Common myeloid progenitor, CD34-positive (primary cell): ENCODE measurements around the gene SCGB3A1.
A peak's percentile ranks its signal among the peaks of the same experiment; 100 is the strongest.

ENCODE experiments used
- CTCF ChIA-PET: fragments of 350-600 bp; sonication (Branson Sonifier 250); formaldehyde crosslinking; loops from one replicate; lab custom pipeline; 2021; ENCODE audit warnings: antibody characterized with exemption; lab: Charles Lee
- POLR2A ChIA-PET: fragments of 350-600 bp; sonication (Branson Sonifier 250); formaldehyde crosslinking; loops from one replicate; lab custom pipeline; 2021; ENCODE audit warnings: antibody characterized with exemption; lab: Charles Lee
- DNase-seq, 3 donors: peaks; one replicate each; pipeline versions ENCODE4 v3.0.0 to v3.0.0-alpha.2; 2013
- H3K27ac ChIP-seq, 2 experiments: 1 replicate in 1 of 2; 2 replicates in 1 of 2; pipeline ENCODE4 v1.7.0; 2013; ENCODE audit warnings: inconsistent platforms in 2 of 2, low read length in 2 of 2, mild to moderate bottlenecking in 2 of 2, low read depth in 1 of 2, moderate library complexity in 1 of 2; ENCODE audit not compliant: severe bottlenecking in 2 of 2, insufficient read depth in 1 of 2, poor library complexity in 1 of 2
- H3K27me3 ChIP-seq, 5 experiments: replicated peaks in 2 of 5; 1 replicate in 3 of 5; 2 replicates in 2 of 5; pipeline versions ENCODE4 v1.6.1 to v1.7.0; 2013; ENCODE audit warnings: low read length in 4 of 5, mild to moderate bottlenecking in 2 of 5, moderate library complexity in 2 of 5, inconsistent platforms in 1 of 5; ENCODE audit not compliant: insufficient read depth in 5 of 5, control insufficient read depth in 4 of 5
- H3K36me3 ChIP-seq, 4 experiments: 1 replicate in 2 of 4; 2 replicates in 2 of 4; pipeline versions ENCODE4 v1.6.1 to v1.7.0; 2013; ENCODE audit warnings: low read length in 3 of 4, control low read depth in 1 of 4, mild to moderate bottlenecking in 1 of 4; ENCODE audit not compliant: control insufficient read depth in 4 of 4, insufficient read depth in 4 of 4
- H3K4me1 ChIP-seq, 4 experiments: 1 replicate in 3 of 4; 2 replicates in 1 of 4; pipeline versions ENCODE4 v1.6.1 to v1.7.1; 2013; ENCODE audit warnings: low read length in 3 of 4, mild to moderate bottlenecking in 3 of 4, control low read depth in 1 of 4, inconsistent platforms in 1 of 4, moderate library complexity in 1 of 4; ENCODE audit not compliant: control insufficient read depth in 4 of 4, insufficient read depth in 4 of 4; ENCODE audit errors: control extremely low read depth in 1 of 4
- H3K4me3 ChIP-seq, 7 experiments: 1 replicate in 4 of 7; 2 replicates in 3 of 7; pipeline versions ENCODE4 v1.5.1 to v1.7.0; 2013; ENCODE audit warnings: mild to moderate bottlenecking in 7 of 7, low read length in 6 of 7, moderate library complexity in 6 of 7, inconsistent platforms in 2 of 7, low read depth in 2 of 7, control low read depth in 1 of 7; ENCODE audit not compliant: insufficient read depth in 4 of 7, control insufficient read depth in 1 of 7; ENCODE audit errors: extremely low read depth in 1 of 7
- H3K9me3 ChIP-seq, 5 experiments: 1 replicate in 4 of 5; 2 replicates in 1 of 5; pipeline versions ENCODE4 v1.6.1 to v1.7.1; 2013; ENCODE audit warnings: low read length in 4 of 5, mild to moderate bottlenecking in 2 of 5, inconsistent platforms in 1 of 5, low read depth in 1 of 5, moderate library complexity in 1 of 5; ENCODE audit not compliant: control insufficient read depth in 4 of 5, insufficient read depth in 2 of 5; ENCODE audit errors: control extremely low read depth in 1 of 5
- WGBS: methylation state at CpG from one replicate; pipeline ENCODE4 v1.1.5; 2013; ENCODE audit not compliant: insufficient coverage; 5-methylcytosine and 5-hydroxymethylcytosine counted together

SCGB3A1 gene

GRCh38 chr5:180558232-180558631 is 33.1 kb downstream of the SCGB3A1 start:
- Histone ChIP-seq H3K27ac (no peak overlapping the region), H3K4me1 (no peaks in the 10 kb centered on the region), H3K36me3 (peaks cover 7 to 45% (median 27%) of the 10 kb centered on the region in 4 experiments), H3K9me3 (no peaks in the 10 kb centered on the region), H3K27me3 (no peaks in the 10 kb centered on the region), H3K4me3 (no peak overlapping the region)
- POLR2A ChIA-PET = no interaction called here
- 100% methylated on average over 11 of the region's 11 CpGs for WGBS
- CTCF ChIA-PET = interaction anchor here (1.6 kb wide), 1 partner anchor 9 kb away, joined by 4 read pairs; no protein-coding TSS in a partner anchor
- no peak for DNase-seq

- H3K4me3 ChIP-seq = no peak overlapping the region
- no peaks in the 10 kb centered on the region for H3K4me1 ChIP-seq
- no CpG with 5 or more reads among the region's 2 CpGs for WGBS
- peak overlapping the region in 1 of 2 experiments; percentile 40 for H3K27ac ChIP-seq
- ChIA-PET POLR2A (no interaction called here), CTCF (interaction anchor here (1.6 kb wide), 1 partner anchor 10 kb away, joined by 4 read pairs; no protein-coding TSS in a partner anchor)
- H3K36me3 ChIP-seq = peaks cover 7 to 47% (median 26%) of the 10 kb centered on the region in 4 experiments
- H3K9me3 ChIP-seq = no peaks in the 10 kb centered on the region
- no peak for DNase-seq
- H3K27me3 ChIP-seq = no peaks in the 10 kb centered on the region
Measured at GRCh38 chr5:180557217-180557809, 34.0 kb downstream of the SCGB3A1 start.

GRCh38 chr5:180555168-180555921 is 36.0 kb downstream of the SCGB3A1 start:
- Histone ChIP-seq H3K9me3 (no peaks in the 10 kb centered on the region), H3K27me3 (no peaks in the 10 kb centered on the region), H3K27ac (peak overlapping the region in 1 of 2 experiments; percentile 66), H3K36me3 (peaks cover 4 to 55% (median 23%) of the 10 kb centered on the region in 4 experiments), H3K4me3 (no peak overlapping the region), H3K4me1 (no peaks in the 10 kb centered on the region)
- 92% methylated on average over 4 of the region's 7 CpGs for WGBS
- ChIA-PET POLR2A (no interaction called here), CTCF (no interaction called here)
- peak in 1 of 3 donors; percentile 13 for DNase-seq

- H3K27ac ChIP-seq = peak overlapping the region in 1 of 2 experiments; percentile 64
- no peaks in the 10 kb centered on the region for H3K9me3 ChIP-seq
- H3K36me3 ChIP-seq = peaks cover 2 to 58% (median 23%) of the 10 kb centered on the region in 4 experiments
- peaks cover 0 to 2% (median under 1%) of the 10 kb centered on the region in 4 experiments for H3K4me1 ChIP-seq
- WGBS = 75% methylated on average over 2 of the region's 3 CpGs
- no peak overlapping the region for H3K4me3 ChIP-seq
- H3K27me3 ChIP-seq = no peaks in the 10 kb centered on the region
- DNase-seq = peak in 2 of 3 donors; percentile 13 to 33
- ChIA-PET CTCF (interaction anchor here (1.3 to 1.5 kb wide), 2 partner anchors 9 to 11 kb away, joined by 3 read pairs; no protein-coding TSS in a partner anchor), POLR2A (interaction anchor here (0.6 kb wide), 1 partner anchor 97 kb away, joined by 4 read pairs; no protein-coding TSS in a partner anchor)
Measured at GRCh38 chr5:180553530-180553929, 37.8 kb downstream of the SCGB3A1 start.

GRCh38 chr5:180548563-180548962 is 42.7 kb downstream of the SCGB3A1 start:
- Histone ChIP-seq H3K4me3 (no peak overlapping the region), H3K27me3 (no peaks in the 10 kb centered on the region), H3K36me3 (peaks cover 7 to 43% (median 19%) of the 10 kb centered on the region in 4 experiments), H3K4me1 (peaks cover 0 to 7% (median 6%) of the 10 kb centered on the region in 4 experiments), H3K27ac (peak overlapping the region in 1 of 2 experiments; percentile 20), H3K9me3 (no peaks in the 10 kb centered on the region)
- peak in 2 of 3 donors; percentile 29 to 47 for DNase-seq
- CTCF ChIA-PET = no interaction called here
- POLR2A ChIA-PET = no interaction called here
- WGBS = no CpG with 5 or more reads among the region's 3 CpGs

DNA sequence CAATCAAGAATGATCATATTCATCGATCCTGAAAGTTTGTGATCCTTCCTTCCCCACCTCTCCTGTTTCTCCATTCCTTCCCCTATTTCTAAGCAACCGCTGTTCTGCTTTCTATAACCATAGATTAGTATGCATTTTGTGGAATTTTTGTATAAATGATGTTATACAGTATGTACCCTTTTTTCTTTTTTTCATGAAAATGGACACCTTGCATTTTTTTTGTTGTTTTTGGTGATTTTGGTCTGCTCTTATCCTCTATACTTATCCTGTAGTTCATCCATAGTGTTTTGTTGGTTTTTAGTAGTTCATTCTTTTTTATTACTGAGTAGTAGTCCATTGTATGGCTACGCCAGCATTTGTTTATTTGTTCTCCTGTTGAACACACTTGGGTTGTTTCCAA is 46.1 kb downstream of the SCGB3A1 start:
- ChIA-PET CTCF (no interaction called here), POLR2A (no interaction called here)
- WGBS = no CpG with 5 or more reads among the region's 3 CpGs
- H3K36me3 ChIP-seq = peaks cover 2 to 36% (median 23%) of the 10 kb centered on the region in 4 experiments
- no peaks in the 10 kb centered on the region for H3K27me3 ChIP-seq
- H3K4me3 ChIP-seq = no peak overlapping the region
- H3K9me3 ChIP-seq = peaks cover 0 to 1% (median 0%) of the 10 kb centered on the region in 5 experiments
- no peak for DNase-seq
- H3K27ac ChIP-seq = no peak overlapping the region
- H3K4me1 ChIP-seq = peaks cover 0 to 7% (median 6%) of the 10 kb centered on the region in 4 experiments
